Measurements from ENCODE around the gene TUBAL3.
"Not testable (repeated sequence)": the region's sequence is repeated elsewhere in the genome, so short reads cannot be mapped to it uniquely, and the experiment has no call there.

The TUBAL3 gene

GRCh38 chr10:5419466-5420094 is 15.0 kb upstream of the TUBAL3 start:
- no peak for DNase-seq

- no peak for DNase-seq
Observed at GRCh38 chr10:5418584-5418983, 14.0 kb upstream of the TUBAL3 start.

- no peak for DNase-seq
Observed at GRCh38 chr10:5416981-5417380, 12.4 kb upstream of the TUBAL3 start.

GRCh38 chr10:5413012-5413938 is 8.6 kb upstream of the TUBAL3 start:
- no peak for DNase-seq

- DNase-seq, result peak; percentile 72
Observed at GRCh38 chr10:5412277-5412941, 7.8 kb upstream of the TUBAL3 start, which contains the start of gene NET1. Gene NET1 (plus strand): TSS chr10:5412557. CDS start chr10:5412693, 136 bp downstream.

GRCh38 chr10:5411941-5412276 is 7.3 kb upstream of the TUBAL3 start:
- DNase-seq, result no peak

- DNase-seq, result not testable (repeated sequence)
Observed at GRCh38 chr10:5410787-5411186, 6.2 kb upstream of the TUBAL3 start.

GRCh38 chr10:5406918-5407317 is 2.3 kb upstream of the TUBAL3 start:
- DNase-seq, result no peak

GRCh38 chr10:5402798-5403197 is 1.8 kb downstream of the TUBAL3 start:
- no peak for DNase-seq

- no peak for DNase-seq
Observed at GRCh38 chr10:5400468-5401240, 4.0 kb downstream of the TUBAL3 start.

GRCh38 chr10:5399332-5399731 is 5.3 kb downstream of the TUBAL3 start:
- DNase-seq, result no peak

- no peak for DNase-seq
Observed at GRCh38 chr10:5396556-5397300, 7.9 kb downstream of the TUBAL3 start.

GRCh38 chr10:5395168-5395567 is 9.5 kb downstream of the TUBAL3 start:
- no peak for DNase-seq

- no peak for DNase-seq
Observed at GRCh38 chr10:5393529-5393928, 11.1 kb downstream of the TUBAL3 start.

- DNase-seq, result no peak
Observed at GRCh38 chr10:5391790-5392189, 12.8 kb downstream of the TUBAL3 start.

- DNase-seq, result no peak
Observed at GRCh38 chr10:5390607-5391205, 13.9 kb downstream of the TUBAL3 start.

GRCh38 chr10:5387169-5387568 is 17.5 kb downstream of the TUBAL3 start:
- DNase-seq, result no peak

- DNase-seq, result no peak
Observed at GRCh38 chr10:5385224-5385623, 19.4 kb downstream of the TUBAL3 start.

GRCh38 chr10:5381187-5381586 is 23.4 kb downstream of the TUBAL3 start:
- no peak for DNase-seq

GRCh38 chr10:5380395-5380794 is 24.2 kb downstream of the TUBAL3 start:
- DNase-seq, result not testable (repeated sequence)

GRCh38 chr10:5379202-5379601 is 25.4 kb downstream of the TUBAL3 start:
- DNase-seq, result not testable (repeated sequence)

GRCh38 chr10:5376450-5376849 is 28.2 kb downstream of the TUBAL3 start:
- DNase-seq, result no peak

Measured in CD4-positive, alpha-beta T cell treated with Interleukin-12 subunit alpha and Interleukin-12 subunit beta, for 1 hour (primary cell).